Stimulated activated CD4-positive, alpha-beta T cell treated with anti-CD3 and anti-CD28 coated beads, TNF-alpha, amount 100 ng/mL, for 4 hours (primary cell): ENCODE measurements around the gene ABCG1.

Source experiments
- DNase-seq, 3 experiments: peaks; one replicate each; pipeline ENCODE4 v3.0.0-alpha.2; 2020; ENCODE audit warnings: low read depth in 3 of 3

The ABCG1 gene

DNA sequence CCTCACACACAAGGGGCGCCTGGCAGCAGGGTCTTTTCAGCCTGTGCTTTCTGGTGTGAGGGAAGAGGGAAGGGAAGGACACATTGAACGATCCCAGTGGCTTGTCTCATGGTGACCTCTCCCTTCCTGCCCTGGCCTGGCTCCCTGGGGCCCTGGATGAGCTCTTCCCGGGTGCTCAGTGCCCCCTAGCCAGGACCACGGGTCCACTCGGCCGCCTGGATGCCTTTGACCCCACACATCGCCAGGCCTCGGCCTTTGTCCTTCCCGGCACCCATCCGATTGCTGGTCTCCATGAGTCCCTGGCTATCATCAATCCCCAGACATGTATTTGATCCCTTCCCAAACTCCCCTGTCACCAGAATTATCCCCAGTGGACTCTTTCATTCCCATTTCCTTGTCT lies 102.3 kb downstream of the ABCG1 start:
- no peak for DNase-seq

DNA sequence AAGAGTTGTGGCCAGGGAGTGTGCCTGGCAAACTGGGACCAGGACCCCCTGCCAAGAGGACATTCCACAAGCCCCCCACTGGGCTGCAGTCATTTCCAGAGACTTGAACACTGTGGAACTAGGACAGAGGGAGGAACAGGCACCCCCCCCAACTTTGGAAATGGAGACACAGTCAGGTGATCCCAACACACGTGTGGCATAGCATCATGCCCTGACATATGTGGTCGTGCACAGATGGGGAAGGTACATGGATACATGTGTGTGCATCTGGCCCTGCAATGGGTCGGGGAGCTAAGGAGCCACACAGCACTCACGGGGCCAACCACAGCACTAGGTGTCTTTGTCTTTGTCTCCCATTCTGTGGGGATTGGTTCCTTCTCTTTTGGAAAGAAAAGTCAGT lies 102.9 kb downstream of the ABCG1 start:
- DNase-seq: no peak

DNA sequence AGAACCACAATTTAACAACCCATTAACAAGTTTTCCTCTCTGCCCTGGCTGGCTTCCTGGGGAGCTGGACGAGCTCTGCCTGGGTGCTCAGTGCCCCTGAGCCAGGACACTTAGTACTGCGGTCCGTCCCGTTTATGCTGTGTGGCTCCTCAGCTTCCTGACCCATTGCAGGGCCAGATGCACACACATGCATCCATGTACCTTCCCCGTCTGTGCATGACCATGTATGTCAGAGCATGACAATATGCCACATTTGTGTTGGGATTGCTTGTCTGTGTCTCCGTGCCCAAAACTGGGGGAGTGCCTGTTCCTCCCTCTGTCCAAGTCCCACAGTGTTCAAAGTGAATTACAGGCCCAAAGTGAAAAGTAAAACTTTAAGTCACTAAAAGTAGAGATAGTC lies 106.0 kb downstream of the ABCG1 start:
- no peak for DNase-seq

DNA sequence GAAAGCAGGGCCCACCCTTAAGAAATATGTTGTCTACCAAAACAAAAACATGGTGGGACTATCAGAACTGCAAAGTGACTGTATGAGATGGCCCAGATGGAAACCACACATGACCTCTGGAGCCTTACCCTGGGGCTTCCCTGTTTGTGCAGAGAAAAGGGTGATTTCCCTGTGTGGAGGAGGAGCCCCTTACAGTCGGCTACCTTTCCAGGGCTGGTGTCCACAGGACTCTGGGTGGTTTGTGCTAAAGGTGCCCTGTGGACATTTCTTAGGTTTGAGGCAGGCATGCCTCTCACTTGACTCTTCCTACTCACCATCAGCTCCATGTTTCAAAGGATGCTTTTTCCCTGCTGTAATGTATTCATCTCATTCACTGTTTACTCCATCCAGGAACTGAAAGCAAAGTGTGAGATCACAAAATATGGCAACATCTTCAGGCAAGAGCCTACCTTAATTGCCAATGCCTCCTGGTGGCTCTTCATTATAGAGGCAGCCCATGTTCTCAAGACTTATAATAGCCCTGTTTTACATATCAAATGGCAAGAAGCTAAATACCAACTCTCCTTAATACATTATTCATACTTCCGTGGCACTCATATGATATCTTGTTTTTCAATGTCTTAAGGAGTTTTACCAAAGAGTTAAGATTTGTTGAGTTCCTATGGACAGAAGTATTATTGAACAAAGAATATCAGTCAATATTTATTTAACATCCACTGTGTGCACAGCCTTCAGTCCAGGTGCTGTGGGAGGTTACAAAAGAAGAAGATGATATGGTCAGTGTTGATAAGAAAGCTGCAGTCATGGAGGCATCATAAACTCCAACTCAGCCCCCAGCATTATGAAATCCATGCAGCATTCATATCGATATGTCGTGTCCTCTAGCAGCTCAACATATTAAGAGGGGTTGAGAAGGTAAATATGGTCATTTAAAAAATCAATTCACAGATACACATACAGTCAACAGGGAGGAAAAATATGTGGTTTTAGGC lies 111.7 kb downstream of the ABCG1 start:
- no peak for DNase-seq

DNA sequence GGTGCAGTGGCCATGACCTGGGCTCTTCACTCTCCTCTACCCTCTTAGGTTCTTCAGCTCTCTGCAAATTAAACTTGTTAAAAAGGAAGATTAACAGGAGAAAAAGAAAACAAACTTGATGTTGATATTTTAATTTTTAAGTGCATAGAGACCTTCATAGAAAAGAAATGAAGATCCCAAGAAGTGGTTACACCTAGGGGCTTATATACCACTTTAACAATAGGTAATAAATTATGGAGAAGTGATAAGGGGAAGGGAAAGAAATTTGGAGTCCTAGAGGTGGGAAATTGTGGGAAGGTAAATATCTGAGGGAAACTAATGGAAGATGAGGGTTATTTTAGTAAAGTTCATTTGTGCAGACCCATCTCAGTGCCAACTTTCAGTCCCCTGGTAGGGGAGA lies 112.7 kb downstream of the ABCG1 start:
- DNase-seq: no peak

DNA sequence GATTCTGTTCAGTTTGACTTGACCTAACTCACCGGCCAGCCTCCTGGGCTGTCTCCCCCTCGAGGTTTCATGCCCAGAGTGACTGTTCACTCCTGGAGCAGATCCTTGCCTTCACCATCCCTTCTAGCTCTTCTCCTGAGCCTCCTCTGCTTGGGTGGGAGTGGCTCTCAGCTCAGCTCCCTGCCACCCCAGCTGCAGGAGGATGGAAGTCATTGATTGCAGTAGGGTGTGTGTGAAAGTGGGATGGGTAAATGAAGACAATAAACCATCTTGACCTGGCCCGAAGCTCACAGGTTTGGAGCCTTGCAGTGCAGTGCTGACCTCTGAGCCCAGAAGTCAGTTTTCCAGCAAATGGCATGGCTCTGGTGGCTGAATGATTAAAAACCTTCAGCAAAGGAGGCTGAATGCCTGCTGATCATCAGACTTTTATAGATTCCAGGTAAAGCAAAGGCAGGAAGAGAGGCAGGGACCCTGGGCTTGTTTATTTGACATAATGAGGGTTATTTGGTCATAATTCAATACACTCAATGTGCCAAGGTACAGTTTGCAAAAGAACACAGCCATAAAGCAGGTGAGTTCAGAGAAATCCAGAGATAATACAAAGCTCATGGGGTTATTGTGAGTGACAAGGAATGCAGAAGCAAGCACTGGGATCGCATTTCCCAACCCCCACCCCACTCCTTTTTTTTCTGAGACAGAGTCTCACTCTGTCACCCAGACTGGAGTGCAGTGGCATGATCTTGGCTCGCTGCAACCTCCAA lies 113.8 kb downstream of the ABCG1 start:
- no peak for DNase-seq

DNA sequence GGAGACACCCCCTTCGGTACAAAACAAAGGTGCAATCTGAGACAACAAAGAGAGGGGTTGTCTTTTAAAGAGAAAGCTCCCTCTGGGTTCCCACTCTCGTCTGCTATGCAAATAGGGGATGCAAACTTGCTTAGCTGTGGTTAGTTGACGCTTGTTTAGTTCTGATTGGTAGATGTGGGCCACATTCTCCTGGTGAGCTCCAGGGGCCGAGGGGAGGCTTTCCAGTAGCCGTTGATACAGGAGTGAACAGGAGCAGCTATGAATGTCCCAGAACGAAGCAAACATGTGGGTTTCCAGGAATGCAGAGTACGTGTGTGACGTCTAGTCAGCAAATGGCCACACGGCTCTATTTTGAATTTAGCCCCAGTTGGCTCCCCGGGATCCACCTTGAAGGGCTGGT lies 117.1 kb downstream of the ABCG1 start:
- no peak for DNase-seq

DNA sequence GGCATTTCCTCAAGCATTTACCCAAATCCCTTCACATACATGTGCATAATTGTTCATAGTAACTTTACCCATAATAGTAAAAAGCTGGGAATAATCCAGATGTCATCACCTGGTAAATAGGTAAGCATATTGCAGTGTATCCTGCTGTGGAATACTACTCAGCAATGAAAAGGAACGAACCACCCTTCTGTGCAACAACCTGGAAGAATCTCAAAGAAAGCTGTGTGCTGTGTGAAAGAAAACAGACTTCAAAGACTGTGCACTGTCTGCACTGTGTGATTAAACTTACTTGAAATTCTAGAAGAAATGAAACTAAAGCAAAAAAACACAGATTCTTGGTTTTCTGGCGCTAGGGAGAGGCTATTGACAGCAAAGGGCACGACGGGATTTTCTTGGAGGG lies 118.3 kb downstream of the ABCG1 start:
- DNase-seq: no peak

DNA sequence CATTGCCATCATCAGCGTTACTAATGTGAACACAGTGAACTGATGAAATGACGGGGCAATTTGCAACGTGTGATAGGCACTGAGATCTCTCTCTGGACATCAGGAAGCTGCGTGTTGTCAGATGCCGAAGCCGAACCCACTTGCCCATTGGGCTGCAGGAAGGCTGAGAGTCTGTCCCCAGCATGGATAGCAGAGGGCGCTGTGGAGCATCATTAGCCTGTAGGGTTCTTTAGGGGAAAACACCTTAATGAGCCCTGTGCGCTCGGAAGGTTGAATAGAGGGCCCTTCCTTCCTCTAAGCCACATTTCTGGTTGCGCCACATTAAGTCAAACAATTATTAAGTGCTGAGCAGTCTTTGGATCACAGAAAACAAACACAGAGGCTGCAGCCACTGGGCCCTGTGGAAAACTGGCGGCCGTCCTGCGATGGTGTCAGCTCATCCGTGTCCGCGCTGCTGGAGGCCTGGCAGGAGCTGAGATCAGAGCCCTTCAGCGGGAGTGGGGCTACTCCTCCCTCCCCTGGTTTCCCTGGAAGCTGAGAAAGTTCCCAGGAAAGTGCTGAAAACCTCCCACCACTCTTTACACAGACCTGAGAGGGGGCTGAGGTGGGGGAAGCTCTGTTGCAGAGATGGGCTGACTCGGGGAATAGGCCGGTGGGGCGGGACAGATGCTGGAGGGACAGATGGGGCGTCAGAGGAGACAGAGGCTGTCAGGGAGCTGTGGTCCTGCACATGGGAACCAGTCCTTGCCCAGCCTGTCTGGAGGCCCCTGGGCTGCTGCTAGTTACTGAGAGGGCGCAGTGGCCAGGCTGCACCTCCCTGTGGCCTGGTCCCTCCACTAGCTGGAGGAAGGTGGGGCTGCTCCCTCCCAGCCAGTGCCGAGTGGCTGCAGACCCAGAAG lies 119.1 kb downstream of the ABCG1 start:
- peak; percentile 68 to 78 (median 72) for DNase-seq

DNA sequence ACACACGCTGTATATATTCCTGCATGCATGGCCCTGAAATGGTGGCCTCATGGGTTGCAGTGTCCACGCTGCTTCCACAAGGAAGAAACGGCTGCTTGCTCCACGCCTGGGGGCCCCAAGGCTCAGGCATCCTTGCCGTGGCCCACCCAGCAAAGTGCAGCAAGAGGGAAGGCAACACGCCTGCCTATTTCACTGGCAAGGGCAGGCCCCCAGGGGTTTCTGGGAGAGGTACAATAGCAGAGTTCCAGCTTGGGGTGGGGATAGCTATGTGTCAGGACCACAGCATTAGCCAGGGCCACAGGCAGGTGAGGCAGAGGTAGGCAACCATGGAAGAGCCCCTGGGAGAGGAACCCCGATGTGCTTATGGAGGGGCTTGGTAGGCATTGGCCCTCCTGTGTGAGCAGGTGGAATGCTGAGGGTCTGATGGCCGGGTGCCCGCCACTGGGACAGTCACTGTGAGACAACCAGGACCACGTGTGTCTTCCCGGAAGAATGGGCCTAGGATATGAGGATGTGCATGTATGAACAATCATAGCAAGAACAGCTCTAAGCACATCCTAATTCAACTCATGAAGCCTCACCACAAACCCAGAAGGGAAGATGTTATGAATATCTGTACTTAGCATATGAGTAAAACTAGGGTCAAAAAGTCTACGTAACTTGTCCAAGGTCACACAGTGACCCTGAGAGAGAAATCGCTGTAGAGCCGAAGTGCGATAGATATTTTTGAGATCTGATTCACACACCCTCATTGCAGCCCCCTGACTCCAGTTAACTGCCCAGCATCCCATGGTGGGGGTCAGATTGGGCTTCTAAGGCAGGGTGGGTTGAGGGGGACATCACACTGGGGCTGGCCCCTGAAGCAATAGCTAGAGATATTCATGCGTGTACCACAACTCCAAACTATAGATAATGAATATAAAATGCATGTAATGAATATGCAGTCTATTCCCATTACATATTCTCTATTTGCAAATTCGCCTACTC lies 120.1 kb downstream of the ABCG1 start:
- no peak for DNase-seq

DNA sequence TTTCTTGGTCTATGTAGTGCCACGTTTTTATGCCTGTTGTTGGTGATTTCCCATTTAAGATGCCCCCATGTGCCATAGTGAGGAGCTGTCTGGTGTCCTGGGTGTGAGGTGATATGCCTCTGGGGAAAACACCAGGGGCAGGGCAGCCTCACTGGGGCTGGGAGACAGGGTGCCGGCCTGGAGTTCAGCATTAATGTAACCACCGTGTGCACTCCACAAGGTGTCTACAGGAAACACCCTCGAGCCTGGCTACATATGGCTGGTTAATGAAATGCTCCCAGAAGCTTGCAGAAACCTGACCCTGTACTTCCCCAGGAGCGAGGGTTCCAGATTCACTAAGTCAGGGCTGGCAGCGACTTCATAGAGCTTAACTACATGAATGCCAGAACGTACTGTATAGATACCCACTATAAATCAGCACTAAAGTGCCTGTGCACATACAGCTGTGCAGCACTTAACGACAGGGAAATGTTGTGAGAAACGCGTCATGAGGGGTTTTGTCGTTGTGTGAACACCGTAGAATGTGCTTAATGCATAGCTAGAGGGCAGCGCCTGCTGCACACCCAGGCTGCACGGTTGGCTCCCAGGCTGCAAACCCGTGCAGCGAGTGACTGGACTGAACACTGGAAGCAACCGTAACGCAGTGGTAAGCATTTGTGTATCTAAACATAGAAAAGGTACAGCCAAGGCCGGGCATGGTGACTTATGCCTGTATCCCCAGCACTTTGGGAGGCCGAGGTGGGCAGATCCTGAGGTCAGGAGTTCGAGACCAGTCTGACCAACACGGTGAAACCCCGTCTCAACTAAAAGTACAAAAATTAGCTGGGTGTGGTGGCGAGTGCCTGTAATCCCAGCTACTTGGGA lies 121.5 kb downstream of the ABCG1 start:
- DNase-seq: no peak

DNA sequence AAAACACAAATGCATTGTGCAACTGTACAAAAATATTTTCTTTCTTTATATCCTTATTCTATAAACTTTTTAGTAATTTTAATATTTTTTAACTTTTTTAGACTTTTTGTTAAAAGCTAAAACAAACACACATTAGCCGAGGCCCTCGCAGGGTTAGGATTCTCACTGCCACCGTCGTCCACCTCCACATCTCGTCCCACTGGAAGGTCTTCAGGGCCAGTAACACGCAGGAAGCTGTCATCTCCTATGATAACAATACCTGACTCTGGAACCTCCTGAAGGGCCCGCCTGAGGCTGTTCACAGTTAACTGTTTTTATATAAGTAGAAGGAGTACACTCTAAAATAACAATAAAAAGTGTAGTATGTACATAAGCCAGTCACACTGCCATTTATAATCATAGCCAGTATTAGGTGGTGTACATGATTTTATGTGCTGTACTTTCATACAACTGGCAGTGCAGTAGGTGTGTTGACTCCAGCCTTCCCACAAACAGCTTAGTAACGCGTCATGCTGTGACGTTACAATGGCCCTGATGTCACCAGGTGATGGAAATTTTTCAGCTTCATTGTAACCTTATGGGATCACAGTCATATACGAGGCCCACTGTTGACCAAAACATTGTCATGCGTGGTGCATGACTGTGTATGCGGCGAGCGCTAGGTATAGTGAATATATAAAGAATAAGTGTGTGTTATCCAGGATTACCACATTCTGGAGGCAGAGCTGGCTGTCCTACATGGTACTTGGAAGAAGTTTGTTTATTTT lies 123.0 kb downstream of the ABCG1 start:
- DNase-seq: no peak

DNA sequence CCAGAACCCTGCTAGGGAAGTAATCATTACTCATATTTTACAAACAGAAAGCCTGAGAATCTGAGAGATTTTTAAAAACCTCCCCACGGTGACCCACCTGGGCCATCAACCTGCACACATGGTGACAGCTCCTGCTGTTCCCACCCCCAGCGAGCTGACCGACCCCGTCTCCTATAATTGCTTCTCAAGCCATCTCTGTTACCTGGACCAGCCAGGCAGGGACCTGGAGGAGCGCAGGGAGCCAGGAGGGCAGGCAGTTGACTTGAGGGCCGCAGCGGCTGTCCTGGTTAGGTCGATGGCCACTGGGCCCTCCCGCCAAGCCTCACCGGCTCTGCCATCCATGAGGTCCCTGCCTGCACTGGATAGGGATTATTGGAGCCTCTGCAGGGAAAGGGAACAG lies 124.2 kb downstream of the ABCG1 start:
- DNase-seq: no peak

DNA sequence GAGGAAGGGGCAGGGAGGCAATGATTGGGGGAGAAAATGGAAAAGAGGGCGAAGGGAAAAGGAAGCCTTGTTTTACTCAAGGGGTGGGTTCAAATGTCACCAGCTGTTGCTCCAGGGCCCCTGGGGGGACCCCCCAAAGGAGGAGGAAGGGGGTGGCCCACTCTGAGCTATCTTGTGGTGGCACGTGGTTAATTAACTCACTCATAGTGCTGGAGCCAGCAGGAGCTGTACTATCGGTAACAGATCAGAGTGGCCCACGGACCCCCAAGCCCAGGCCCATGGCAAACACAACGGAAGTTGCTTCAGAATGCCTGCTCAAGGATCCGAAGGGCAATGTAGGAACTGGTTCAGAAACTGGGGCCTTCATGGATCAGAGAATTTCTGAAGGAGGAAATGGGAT lies 124.6 kb downstream of the ABCG1 start:
- no peak for DNase-seq

DNA sequence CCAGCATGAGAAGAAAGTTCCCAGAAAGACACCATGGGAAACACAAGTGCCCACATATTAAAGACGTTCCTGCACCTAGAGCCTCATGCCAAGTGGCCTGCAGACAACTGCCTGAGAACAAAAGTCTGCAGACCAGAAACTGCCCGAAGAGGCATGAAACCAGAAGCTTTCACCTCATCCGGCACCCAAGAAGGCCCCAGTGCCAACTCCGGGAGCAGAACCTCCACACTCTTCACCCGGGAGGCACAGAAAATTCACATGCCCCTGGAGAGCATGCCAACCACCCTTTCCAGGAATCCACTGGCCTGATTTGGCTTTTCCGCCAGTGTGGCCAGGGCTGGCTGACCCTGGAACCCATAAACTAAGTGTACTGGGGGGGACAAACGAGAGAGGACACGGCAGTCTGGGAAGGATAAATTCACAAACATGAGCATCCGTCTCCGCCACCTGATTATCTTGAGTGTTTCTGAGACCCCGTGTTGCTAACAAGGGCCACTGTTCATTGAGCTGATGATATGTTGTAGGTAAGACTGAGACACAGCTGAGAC lies 125.1 kb downstream of the ABCG1 start:
- DNase-seq: no peak

DNA sequence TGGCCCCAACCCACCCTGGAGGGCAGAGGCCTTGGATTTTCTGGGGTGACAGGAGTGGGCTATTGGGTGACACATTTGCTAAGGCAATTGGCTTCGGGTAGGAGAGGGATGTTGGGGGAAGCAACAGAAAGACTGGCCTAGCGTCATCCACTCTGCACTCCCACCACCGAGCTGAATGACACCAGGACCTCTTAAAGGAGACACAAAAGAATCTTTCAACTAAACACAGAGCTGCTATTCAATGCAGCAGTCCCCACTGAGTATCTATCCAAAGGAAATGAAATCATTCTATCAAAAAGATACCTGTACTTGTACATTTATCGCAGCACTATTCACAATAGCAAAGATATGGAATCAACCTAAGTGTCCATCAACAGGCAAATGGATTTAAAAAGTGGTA lies 125.7 kb downstream of the ABCG1 start:
- DNase-seq: no peak

DNA sequence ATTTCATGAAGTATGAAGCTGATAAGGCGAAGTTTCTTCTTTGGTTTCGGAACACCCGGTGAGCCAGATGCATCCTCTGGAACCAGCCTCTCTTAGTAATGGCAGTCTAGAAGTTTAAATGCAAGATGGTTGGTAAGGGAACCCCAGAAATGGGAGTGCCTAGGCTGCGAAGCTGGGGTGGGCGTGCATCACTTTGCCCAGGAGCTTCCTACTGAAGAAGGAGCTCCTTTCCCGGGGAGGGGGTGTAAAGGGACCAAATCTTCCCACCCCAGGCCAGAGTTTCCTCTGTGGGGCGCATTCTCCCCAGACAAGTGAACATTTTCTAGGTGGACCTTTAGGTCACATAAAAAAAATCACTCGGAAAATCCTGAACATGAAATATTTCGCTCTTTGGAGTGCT lies 127.5 kb downstream of the ABCG1 start:
- DNase-seq: no peak
